GM06990 (cell line): Measurements from ENCODE around the gene RAB15.
A peak's percentile ranks its signal among the peaks of the same experiment; 100 is the strongest.

ENCODE experiments used
- DNase-seq: peaks from one replicate; pipeline ENCODE4 v3.0.0-alpha.2; 2011; ENCODE audit not compliant: insufficient read length; ENCODE audit errors: extremely low read depth
- H3K27me3 ChIP-seq: replicated peaks from 2 replicates; pipeline ENCODE4 v1.6.0; 2011; ENCODE audit warnings: low read length; ENCODE audit not compliant: control insufficient read depth, insufficient read depth
- H3K36me3 ChIP-seq: 2 replicates; pipeline ENCODE4 v1.5.1; 2011; ENCODE audit warnings: low read length; ENCODE audit not compliant: control insufficient read depth, insufficient read depth
- H3K4me3 ChIP-seq: replicated peaks from 2 replicates; pipeline ENCODE4 v1.5.1; 2011; ENCODE audit warnings: low read depth, mild to moderate bottlenecking, control low read depth, low read length
- CTCF ChIP-seq: IDR thresholded peaks from 2 replicates; pipeline ENCODE4 v1.5.1; 2011; ENCODE audit warnings: low read length, control low read depth, mild to moderate bottlenecking, inconsistent platforms; ENCODE audit not compliant: insufficient read depth, poor library complexity, severe bottlenecking

Gene RAB15

GRCh38 chr14:64955297-64955696 is 16.8 kb downstream of the RAB15 start:
- no peaks in the 10 kb centered on the region for H3K27me3 ChIP-seq
- no peak for TF ChIP-seq CTCF
- H3K4me3 ChIP-seq, result no peak overlapping the region
- DNase-seq, result no peak
- H3K36me3 ChIP-seq, result no peaks in the 10 kb centered on the region; the same call in 1 of the 2 replicates

GRCh38 chr14:64954491-64955240 is 17.5 kb downstream of the RAB15 start:
- TF ChIP-seq CTCF, result no peak
- no peak for DNase-seq
- Histone ChIP-seq H3K27me3 (no peaks in the 10 kb centered on the region), H3K4me3 (no peak overlapping the region), H3K36me3 (no peaks in the 10 kb centered on the region; the same call in 1 of the 2 replicates)

- no peak overlapping the region for H3K4me3 ChIP-seq
- no peaks in the 10 kb centered on the region for H3K27me3 ChIP-seq
- H3K36me3 ChIP-seq, result no peaks in the 10 kb centered on the region; the same call in 1 of the 2 replicates
- no peak for DNase-seq
- TF ChIP-seq CTCF, result no peak
These were observed 18.5 kb downstream of the RAB15 start for GRCh38 chr14:64953661-64954060.

GRCh38 chr14:64953310-64953654 is 18.9 kb downstream of the RAB15 start:
- no peak overlapping the region for H3K4me3 ChIP-seq
- H3K27me3 ChIP-seq, result no peaks in the 10 kb centered on the region
- no peak for TF ChIP-seq CTCF
- no peaks in the 10 kb centered on the region; the same call in 1 of the 2 replicates for H3K36me3 ChIP-seq
- DNase-seq, result no peak

- peak; percentile 26 for DNase-seq
- TF ChIP-seq CTCF, result peak; percentile 44
These were observed 19.4 kb downstream of the RAB15 start for GRCh38 chr14:64952598-64953309.

More at GRCh38 chr14:64952598-64953309, 19.4 kb downstream of the RAB15 start:
- Histone ChIP-seq H3K36me3 (no peaks in the 10 kb centered on the region; the same call in 1 of the 2 replicates), H3K27me3 (no peaks in the 10 kb centered on the region), H3K4me3 (no peak overlapping the region)
